ELF-1 (cell line): ENCODE measurements around the gene TIMM13.

Experiments used
- DNase-seq: peaks from one replicate; pipeline ENCODE4 v3.0.0-alpha.2; 2016; ENCODE audit warnings: low read depth, low spot score

The TIMM13 gene

DNA sequence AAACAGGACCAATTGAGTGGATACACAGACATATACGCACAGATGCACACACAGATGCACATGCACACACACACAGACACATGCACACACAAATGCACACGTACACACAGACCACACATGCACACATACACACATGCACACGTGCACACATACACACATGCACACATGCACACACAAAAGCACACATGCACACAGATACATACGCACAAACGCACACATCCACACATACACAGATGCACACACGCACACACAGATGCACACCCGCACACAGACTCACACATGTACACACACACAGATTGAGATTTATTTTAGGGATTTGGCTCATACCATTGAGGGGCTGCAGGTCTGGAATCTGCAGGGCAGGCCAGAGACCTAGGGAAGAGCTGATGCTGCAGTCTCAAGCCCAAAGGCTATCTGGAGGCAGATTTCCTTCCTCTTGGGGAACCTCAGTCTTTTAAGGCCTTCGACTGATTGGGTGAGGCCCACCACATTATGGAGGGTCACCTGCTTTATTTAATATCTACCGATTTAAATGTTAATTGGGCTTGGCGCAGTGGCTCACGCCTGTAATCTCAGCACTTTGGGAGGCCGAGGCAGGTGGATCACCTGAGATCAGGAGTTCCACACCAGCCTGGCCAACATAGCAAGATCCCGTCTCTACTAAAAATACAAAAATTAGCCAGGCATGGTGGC is 44.7 kb downstream of the TIMM13 start:
- no peak for DNase-seq

DNA sequence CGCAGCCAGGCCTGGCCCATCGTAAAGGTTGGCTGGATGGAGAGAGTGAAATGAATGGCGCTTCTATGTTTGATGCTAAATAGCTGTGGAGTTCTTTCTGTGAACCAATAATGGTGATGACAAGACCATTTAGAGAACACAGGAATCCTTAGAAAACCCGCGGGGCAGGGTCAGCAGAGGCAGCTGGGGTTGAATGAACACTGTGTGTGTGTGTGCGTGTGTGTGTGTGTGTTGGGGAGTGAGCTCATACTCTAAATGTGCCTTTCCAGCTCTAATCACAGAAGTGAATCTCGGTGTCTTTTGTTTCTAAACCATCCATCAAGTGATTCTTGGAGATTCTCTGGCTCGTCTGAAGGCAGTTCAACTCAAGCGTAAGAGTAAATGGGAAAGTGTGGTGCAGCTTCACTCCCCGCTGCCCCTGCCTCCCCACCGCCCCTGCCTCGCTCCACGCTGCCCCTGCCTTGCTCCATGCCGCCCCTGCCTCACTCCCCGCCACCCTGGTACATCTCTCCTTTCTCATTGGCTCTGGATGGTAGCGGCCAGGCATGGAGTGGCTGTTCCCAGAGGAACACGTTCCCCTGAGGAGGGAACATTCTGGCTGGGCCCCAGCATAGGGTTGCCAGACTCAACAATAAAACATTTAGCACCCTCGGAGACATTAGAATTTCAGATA is 46.1 kb downstream of the TIMM13 start:
- DNase-seq = peak; percentile 49

GRCh38 chr19:2380567-2380966 is 46.8 kb downstream of the TIMM13 start:
- DNase-seq = no peak

DNA sequence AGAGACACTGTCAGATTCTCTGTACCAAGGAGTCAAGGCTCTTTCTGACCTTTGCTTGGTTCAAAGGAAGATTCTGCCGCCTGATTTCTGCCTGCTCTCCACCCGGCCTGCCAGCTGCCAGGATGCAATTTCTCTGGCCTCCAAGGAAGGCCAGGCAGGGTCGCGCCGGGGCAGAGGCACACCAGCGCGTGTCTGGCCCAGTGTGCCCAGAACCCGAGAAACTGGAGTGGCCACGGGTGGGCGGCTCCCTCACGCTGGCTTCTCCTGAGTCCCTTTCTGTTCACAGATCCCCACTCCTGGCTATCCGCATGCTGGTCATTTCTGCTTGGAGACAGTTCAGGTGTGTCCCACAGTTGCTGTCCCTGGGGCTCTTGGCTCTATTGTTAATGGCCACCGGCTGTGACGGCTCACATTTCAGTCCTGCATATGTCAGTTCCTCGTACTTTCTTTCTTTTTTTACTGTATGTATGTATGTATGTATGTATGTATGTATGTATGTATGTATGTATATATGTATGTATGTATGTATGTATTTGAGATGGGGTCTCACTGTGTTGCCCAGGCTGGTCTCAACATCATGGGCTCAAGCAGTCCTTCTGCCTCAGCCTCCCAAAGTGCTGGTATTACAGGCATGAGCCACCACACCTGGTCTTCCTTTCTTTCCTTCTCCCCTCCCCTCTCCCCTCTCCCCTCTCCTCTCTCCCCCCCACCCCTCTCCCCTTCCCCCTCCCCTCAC is 50.4 kb downstream of the TIMM13 start:
- DNase-seq = no peak
